ENCODE measurements around the gene ZNF324B. TPM values are rescaled to one million over a fixed set of nuclear protein-coding genes. Genes with fewer than 3 reads are reported as not detected.

The ZNF324B gene
- total and polyA plus RNA-seq, 2 of the 4 experiments (the other 2 are of a cell fraction), result 3.5 to 4.1 TPM

Small RNAs within 50 kb of the gene (microRNA-seq; reads per million reads assigned to microRNA genes)
- gene RN7SL693P (ENCODE audit: insufficient read depth, insufficient read length) (not detected), gene RNU6-1337P (ENCODE audit: insufficient read depth, insufficient read length) (not detected)

Small RNAs within 50 kb of the gene (small RNA-seq; reads per million reads assigned to genes)
- gene RN7SL693P (0 reads per million in 5 experiments), gene RNU6-1337P (0 reads per million in 5 experiments)

Other genes starting within 250 kb of the ZNF324B start
- 35.3 and 45.9 TPM in 2 replicates for gene ZNF544, start 222.7 kb upstream of the ZNF324B start, total RNA-seq (2012; rRNA removed)
- 14.4 and 19.3 TPM in 2 replicates for gene ZNF544, start 222.7 kb upstream of the ZNF324B start, polyA plus RNA-seq (2012; rRNA removed)
- 3.9 and 4.4 TPM in 2 replicates for gene ZNF8, start 172.7 kb upstream of the ZNF324B start, total RNA-seq (2012; rRNA removed)
- 1.5 and 2.1 TPM in 2 replicates for gene ZNF8, start 172.7 kb upstream of the ZNF324B start, polyA plus RNA-seq (2012; rRNA removed)
- gene ERVK3-1, start 146.2 kb upstream of the ZNF324B start, total RNA-seq (2012; rRNA removed), result 30.8 and 33.0 TPM in 2 replicates
- gene ERVK3-1, start 146.2 kb upstream of the ZNF324B start, polyA plus RNA-seq (2012; rRNA removed), result 34.9 and 39.3 TPM in 2 replicates
- gene ZSCAN22, start 124.6 kb upstream of the ZNF324B start, total RNA-seq (2012; rRNA removed), result 1.9 and 2.5 TPM in 2 replicates
- 1.8 and 2.2 TPM in 2 replicates for gene ZSCAN22, start 124.6 kb upstream of the ZNF324B start, polyA plus RNA-seq (2012; rRNA removed)
- 4.5 and 6.4 TPM in 2 replicates for gene A1BG, start 98.1 kb upstream of the ZNF324B start, total RNA-seq (2012; rRNA removed)
- gene A1BG, start 98.1 kb upstream of the ZNF324B start, polyA plus RNA-seq (2012; rRNA removed), result 54.5 and 65.7 TPM in 2 replicates
- gene ZNF497, start 88.9 kb upstream of the ZNF324B start, total RNA-seq (2012; rRNA removed), result 0.18 and 0.56 TPM in 2 replicates
- gene ZNF497, start 88.9 kb upstream of the ZNF324B start, polyA plus RNA-seq (2012; rRNA removed), result 0.24 and 0.27 TPM in 2 replicates
- gene ZNF837, start 70.6 kb upstream of the ZNF324B start, total RNA-seq (2012; rRNA removed), result 0.54 and 0.56 TPM in 2 replicates
- 1.2 and 1.9 TPM in 2 replicates for gene ZNF837, start 70.6 kb upstream of the ZNF324B start, polyA plus RNA-seq (2012; rRNA removed)
- gene RPS5, start 64.4 kb upstream of the ZNF324B start, total RNA-seq (2012; rRNA removed), result 3,811 and 5,858 TPM in 2 replicates
- 3,265 and 3,617 TPM in 2 replicates for gene RPS5, start 64.4 kb upstream of the ZNF324B start, polyA plus RNA-seq (2012; rRNA removed)
- not detected in 2 replicates for gene RNF225, start 56.0 kb upstream of the ZNF324B start, total RNA-seq (2012; rRNA removed)
- gene RNF225, start 56.0 kb upstream of the ZNF324B start, polyA plus RNA-seq (2012; rRNA removed), result 0.10 TPM in 1 of 2 replicates, not detected in the other
- 12.8 and 15.4 TPM in 2 replicates for gene ZNF584, start 43.0 kb upstream of the ZNF324B start, total RNA-seq (2012; rRNA removed)
- gene ZNF584, start 43.0 kb upstream of the ZNF324B start, polyA plus RNA-seq (2012; rRNA removed), result 11.6 and 12.4 TPM in 2 replicates
- 8.9 and 13.6 TPM in 2 replicates for gene ZNF132, start 11.5 kb upstream of the ZNF324B start, total RNA-seq (2012; rRNA removed)
- 1.4 and 2.4 TPM in 2 replicates for gene ZNF132, start 11.5 kb upstream of the ZNF324B start, polyA plus RNA-seq (2012; rRNA removed)
- 6.6 and 6.9 TPM in 2 replicates for gene ZNF324, start 15.5 kb downstream of the ZNF324B start, total RNA-seq (2012; rRNA removed)
- 5.6 and 6.0 TPM in 2 replicates for gene ZNF324, start 15.5 kb downstream of the ZNF324B start, polyA plus RNA-seq (2012; rRNA removed)
- gene ZNF446, start 24.7 kb downstream of the ZNF324B start, total RNA-seq (2012; rRNA removed), result 3.9 and 4.8 TPM in 2 replicates
- 6.9 and 7.5 TPM in 2 replicates for gene ZNF446, start 24.7 kb downstream of the ZNF324B start, polyA plus RNA-seq (2012; rRNA removed)
- 7.5 and 7.7 TPM in 2 replicates for gene SLC27A5, start 60.4 kb downstream of the ZNF324B start, total RNA-seq (2012; rRNA removed)
- 11.2 and 13.5 TPM in 2 replicates for gene SLC27A5, start 60.4 kb downstream of the ZNF324B start, polyA plus RNA-seq (2012; rRNA removed)
- 1.4 TPM in 2 replicates for gene ZBTB45, start 68.2 kb downstream of the ZNF324B start, total RNA-seq (2012; rRNA removed)
- 9.7 and 13.5 TPM in 2 replicates for gene ZBTB45, start 68.2 kb downstream of the ZNF324B start, polyA plus RNA-seq (2012; rRNA removed)
- gene TRIM28, start 92.4 kb downstream of the ZNF324B start, total RNA-seq (2012; rRNA removed), result 313 and 349 TPM in 2 replicates
- gene TRIM28, start 92.4 kb downstream of the ZNF324B start, polyA plus RNA-seq (2012; rRNA removed), result 465 and 964 TPM in 2 replicates
- gene CHMP2A, start 103.5 kb downstream of the ZNF324B start, total RNA-seq (2012; rRNA removed), result 105 and 128 TPM in 2 replicates
- gene CHMP2A, start 103.5 kb downstream of the ZNF324B start, polyA plus RNA-seq (2012; rRNA removed), result 183 and 202 TPM in 2 replicates
- 55.9 and 63.0 TPM in 2 replicates for gene UBE2M, start 107.0 kb downstream of the ZNF324B start, total RNA-seq (2012; rRNA removed)
- gene UBE2M, start 107.0 kb downstream of the ZNF324B start, polyA plus RNA-seq (2012; rRNA removed), result 66.6 and 72.5 TPM in 2 replicates
- 3.4 and 3.6 TPM in 2 replicates for gene MZF1, start 121.7 kb downstream of the ZNF324B start, total RNA-seq (2012; rRNA removed)
- 15.0 and 17.1 TPM in 2 replicates for gene MZF1, start 121.7 kb downstream of the ZNF324B start, polyA plus RNA-seq (2012; rRNA removed)